Activated CD8-positive, alpha-beta T cell treated with anti-CD3 and anti-CD28 coated beads for 36 hours (primary cell): ENCODE results near the gene PCDHGA8. TPM values are rescaled to one million over a fixed set of nuclear protein-coding genes. Genes with fewer than 3 reads are reported as not detected.

Experiments
- ATAC-seq: fragments of 200-7000 bp; cut with Tn5 transposase; one replicate; pipeline ENCODE4 v1.10.0; 2021; ENCODE audit warnings: mild to moderate bottlenecking, moderate library complexity
- CTCF ChIA-PET: fragments of 350-600 bp; sonication (Branson Sonifier 250); formaldehyde crosslinking; loops from one replicate; lab custom pipeline; 2021; ENCODE audit warnings: antibody characterized with exemption; lab: Charles Lee
- POLR2A ChIA-PET: fragments of 350-600 bp; sonication (Branson Sonifier 250); formaldehyde crosslinking; loops from one replicate; lab custom pipeline; 2021; ENCODE audit warnings: antibody characterized with exemption; lab: Charles Lee
- DNase-seq: peaks from one replicate; pipeline ENCODE4 v3.0.0-alpha.2; 2020
- H3K27ac Mint-ChIP-seq: one replicate; pipeline ENCODE4 v1.8.0; 2021; ENCODE audit warnings: mild to moderate bottlenecking, mixed read lengths
- H3K27me3 Mint-ChIP-seq: one replicate; pipeline ENCODE4 v1.8.0; 2021; ENCODE audit warnings: mixed read lengths
- H3K36me3 Mint-ChIP-seq: one replicate; pipeline ENCODE4 v1.8.0; 2021; ENCODE audit warnings: low read depth, mixed read lengths
- H3K4me1 Mint-ChIP-seq: one replicate; pipeline ENCODE4 v1.8.0; 2021; ENCODE audit warnings: low read depth, mixed read lengths
- H3K4me3 Mint-ChIP-seq: one replicate; pipeline ENCODE4 v1.8.0; 2021; ENCODE audit warnings: mild to moderate bottlenecking, moderate library complexity, mixed read lengths
- H3K9me3 Mint-ChIP-seq: one replicate; pipeline ENCODE4 v1.8.0; 2021; ENCODE audit warnings: mixed read lengths
- intact Hi-C: fragments of 100-400 bp; cut with micrococcal nuclease; formaldehyde crosslinking; loops from one replicate; pipeline ENCODE4 v1.10.0; 2022
- total RNA-seq, 2 experiments: library from RNA; stranded (reverse); gene quantifications; one replicate each; pipeline ENCODE4 v1.2.3, GENCODE V29; 2021
- TF ChIP-seq, protein P1 (sequence below): fragments of 200-600 bp; IDR thresholded peaks from one replicate; pipeline ENCODE4 v1.8.0; 2022; ENCODE audit warnings: antibody characterized with exemption, mild to moderate bottlenecking

The PCDHGA8 gene
- total RNA-seq, 2 experiments from 2014 or later = not detected

DNA sequence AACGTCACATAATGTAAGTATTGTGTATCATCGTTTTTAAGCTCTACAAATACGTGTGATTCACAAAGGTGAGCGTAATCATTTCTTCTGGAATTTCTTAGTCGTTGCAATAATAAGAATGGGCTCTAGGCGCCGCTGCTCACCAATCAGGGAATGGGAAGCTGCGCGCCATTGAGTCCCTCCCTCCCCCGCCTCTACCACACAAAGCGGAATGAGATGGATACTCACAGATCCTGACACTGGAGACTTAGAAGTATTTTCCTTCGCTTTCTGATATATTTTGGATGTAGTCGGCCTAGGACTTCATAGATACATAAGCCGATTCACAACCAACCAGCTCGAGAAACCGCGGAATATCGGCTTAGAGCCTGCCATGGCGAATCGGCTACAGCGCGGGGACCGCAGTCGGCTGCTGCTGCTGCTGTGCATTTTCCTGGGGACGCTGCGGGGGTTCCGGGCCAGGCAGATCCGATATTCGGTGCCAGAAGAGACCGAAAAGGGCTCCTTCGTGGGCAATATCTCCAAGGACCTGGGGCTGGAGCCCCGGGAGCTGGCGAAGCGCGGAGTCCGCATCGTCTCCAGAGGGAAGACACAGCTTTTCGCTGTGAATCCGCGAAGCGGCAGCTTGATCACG lies 28.5 kb downstream of the PCDHGA8 start, which contains the start of gene PCDHGA11:
TSS of gene PCDHGA11 (plus strand) at position 197 of the 634 bp plus-strand sequence. CDS start at position 374, 177 bp downstream.
- H3K27ac Mint-ChIP-seq = no peak within 1 kb of the TSS
- H3K4me1 Mint-ChIP-seq = peaks cover 8% of the 10 kb centered on the region
- TF ChIP-seq, protein P1, sequence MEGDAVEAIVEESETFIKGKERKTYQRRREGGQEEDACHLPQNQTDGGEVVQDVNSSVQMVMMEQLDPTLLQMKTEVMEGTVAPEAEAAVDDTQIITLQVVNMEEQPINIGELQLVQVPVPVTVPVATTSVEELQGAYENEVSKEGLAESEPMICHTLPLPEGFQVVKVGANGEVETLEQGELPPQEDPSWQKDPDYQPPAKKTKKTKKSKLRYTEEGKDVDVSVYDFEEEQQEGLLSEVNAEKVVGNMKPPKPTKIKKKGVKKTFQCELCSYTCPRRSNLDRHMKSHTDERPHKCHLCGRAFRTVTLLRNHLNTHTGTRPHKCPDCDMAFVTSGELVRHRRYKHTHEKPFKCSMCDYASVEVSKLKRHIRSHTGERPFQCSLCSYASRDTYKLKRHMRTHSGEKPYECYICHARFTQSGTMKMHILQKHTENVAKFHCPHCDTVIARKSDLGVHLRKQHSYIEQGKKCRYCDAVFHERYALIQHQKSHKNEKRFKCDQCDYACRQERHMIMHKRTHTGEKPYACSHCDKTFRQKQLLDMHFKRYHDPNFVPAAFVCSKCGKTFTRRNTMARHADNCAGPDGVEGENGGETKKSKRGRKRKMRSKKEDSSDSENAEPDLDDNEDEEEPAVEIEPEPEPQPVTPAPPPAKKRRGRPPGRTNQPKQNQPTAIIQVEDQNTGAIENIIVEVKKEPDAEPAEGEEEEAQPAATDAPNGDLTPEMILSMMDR = peak; percentile 76
- CTCF ChIA-PET = interaction anchor here (0.6 to 6.5 kb wide), 41 partner anchors 8 to 234 kb away, joined by 3 to 71 read pairs (median 4); partner anchors contain the start of genes PCDHB9, PCDHGA1, PCDHGA10 and PCDHGA12
- peaks cover 72% of the 10 kb centered on the region for H3K27me3 Mint-ChIP-seq
- intact Hi-C loops = no loop called here
- POLR2A ChIA-PET = no interaction called here
- peaks cover 28% of the 10 kb centered on the region for H3K9me3 Mint-ChIP-seq
- H3K36me3 Mint-ChIP-seq = peaks cover 28% of the 10 kb centered on the region
- H3K4me3 Mint-ChIP-seq = peak within 1 kb of the TSS; percentile 74
- DNase-seq = peak; percentile 69
- peak; percentile 61 for ATAC-seq

- CTCF ChIA-PET = interaction anchor here (0.8 to 6.5 kb wide), 39 partner anchors 8 to 566 kb away, joined by 3 to 71 read pairs (median 4); partner anchors contain the start of genes PCDHA10, PCDHB9, PCDHGA1 and PCDHGA10
- Mint-ChIP-seq H3K9me3 (peaks cover 28% of the 10 kb centered on the region), H3K4me1 (peaks cover 8% of the 10 kb centered on the region), H3K27me3 (peaks cover 73% of the 10 kb centered on the region), H3K4me3 (peak overlapping the region; percentile 74), H3K27ac (no peak overlapping the region), H3K36me3 (peaks cover 28% of the 10 kb centered on the region)
- TF ChIP-seq, protein P1 = no peak
- intact Hi-C loops = no loop called here
- no peak for DNase-seq
- no peak for ATAC-seq
- POLR2A ChIA-PET = no interaction called here
These were observed 29.0 kb downstream of the PCDHGA8 start for GRCh38 chr5:141421489-141421855.

GRCh38 chr5:141422742-141423291 lies 30.4 kb downstream of the PCDHGA8 start:
- POLR2A ChIA-PET = interaction anchor here (0.5 kb wide), 1 partner anchor 69 kb away, joined by 3 read pairs; no protein-coding TSS in a partner anchor
- Mint-ChIP-seq H3K27me3 (peaks cover 78% of the 10 kb centered on the region), H3K9me3 (peaks cover 28% of the 10 kb centered on the region), H3K27ac (no peak overlapping the region), H3K36me3 (peaks cover 26% of the 10 kb centered on the region), H3K4me1 (peaks cover 8% of the 10 kb centered on the region), H3K4me3 (no peak overlapping the region)
- CTCF ChIA-PET = interaction anchor here (0.7 to 2.7 kb wide), 2 partner anchors 91 to 135 kb away, joined by 3 to 19 read pairs; no protein-coding TSS in a partner anchor
- no peak for ATAC-seq
- intact Hi-C loops = no loop called here
- no peak for DNase-seq
- TF ChIP-seq, protein P1 = no peak

DNA sequence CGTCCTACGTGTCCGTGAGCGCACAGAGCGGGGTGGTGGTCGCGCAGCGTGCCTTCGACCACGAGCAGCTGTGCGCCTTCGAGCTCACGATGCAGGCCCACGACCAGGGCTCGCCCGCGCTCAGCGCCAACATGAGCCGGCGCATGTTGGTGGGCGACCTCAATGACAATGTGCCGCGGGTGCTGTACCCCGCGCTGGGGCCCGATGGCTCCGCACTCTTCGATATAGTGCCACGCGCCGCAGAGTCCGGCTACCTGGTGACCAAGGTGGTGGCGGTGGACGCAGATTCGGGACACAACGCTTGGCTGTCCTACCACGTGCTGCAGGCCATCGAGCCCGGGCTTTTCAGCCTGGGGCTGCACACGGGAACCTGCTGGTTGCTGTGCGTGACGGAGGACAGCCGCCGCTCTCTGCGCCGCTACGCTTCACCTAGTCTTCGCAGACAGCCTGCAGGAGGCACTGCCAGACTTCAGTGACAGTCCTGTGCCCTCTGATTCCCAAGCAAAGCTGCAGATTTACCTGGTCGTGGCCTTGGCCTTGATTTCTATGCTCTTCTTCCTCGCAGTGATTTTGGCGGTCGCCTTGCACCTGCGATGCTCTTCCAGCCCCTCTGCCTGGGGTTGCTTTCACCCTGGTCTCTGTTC lies 35.5 kb downstream of the PCDHGA8 start:
- Mint-ChIP-seq H3K27me3 (peaks cover 67% of the 10 kb centered on the region), H3K36me3 (peaks cover 23% of the 10 kb centered on the region), H3K27ac (no peak overlapping the region), H3K9me3 (peaks cover 21% of the 10 kb centered on the region), H3K4me3 (no peak overlapping the region), H3K4me1 (peaks cover 5% of the 10 kb centered on the region)
- DNase-seq = no peak
- ATAC-seq = no peak
- TF ChIP-seq, protein P1 = no peak
- intact Hi-C loops = no loop called here
- POLR2A ChIA-PET = no interaction called here
- CTCF ChIA-PET = interaction anchor here (1.0 to 1.4 kb wide), 3 partner anchors 9 to 53 kb away, joined by 3 to 4 read pairs (median 3); partner anchors contain the start of gene PCDHGB7
